HG03571 (cell line): ENCODE data around the gene SYNDIG1L.

Experiments used
- ATAC-seq: cut with Tn5 transposase; IDR thresholded peaks from one replicate; pipeline ENCODE4 v1.9.1; 2021; ENCODE audit not compliant: unreplicated experiment

The SYNDIG1L gene

DNA sequence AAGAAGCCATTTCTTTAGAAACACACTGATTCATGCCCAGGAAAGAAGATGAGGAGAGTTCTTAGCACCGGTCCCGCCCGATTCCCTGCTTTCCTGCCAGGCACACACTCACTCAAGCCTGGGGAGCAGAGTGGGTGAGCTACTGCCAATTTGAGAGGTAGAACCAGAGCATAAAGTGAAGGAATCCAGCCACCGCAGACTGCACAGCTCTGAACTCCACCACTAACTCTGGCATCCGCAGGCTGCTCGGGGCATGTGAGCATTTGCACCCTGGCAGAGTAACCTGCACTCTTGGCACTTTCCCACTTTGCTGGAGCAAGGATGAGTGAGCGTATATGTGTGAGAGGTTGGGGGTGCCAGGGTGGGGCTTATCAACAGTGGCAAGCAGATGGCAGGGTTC lies 4.0 kb upstream of the SYNDIG1L start:
- ATAC-seq = no peak

DNA sequence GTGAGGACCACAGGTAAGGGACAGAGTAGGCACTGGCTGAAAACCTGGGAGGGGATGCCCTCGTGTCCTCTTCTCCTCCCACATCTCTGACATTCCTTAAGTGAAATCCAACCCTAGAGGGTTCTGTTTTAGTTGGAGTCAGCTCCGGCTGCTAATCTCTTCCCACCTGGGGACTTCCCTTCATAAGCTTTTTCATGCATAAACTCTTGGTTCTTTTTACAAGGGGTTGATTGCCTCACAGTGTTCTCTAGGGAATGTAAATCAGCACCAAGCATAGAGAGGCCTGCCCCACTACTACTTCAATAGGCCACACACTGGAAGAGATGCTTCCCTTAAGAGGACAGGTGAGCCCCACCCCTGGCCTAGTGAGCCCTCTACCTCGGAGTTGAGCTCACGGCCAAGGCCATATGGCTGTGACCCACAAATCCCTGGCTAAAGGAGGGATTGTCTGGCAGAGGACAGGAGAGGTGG lies 3.2 kb upstream of the SYNDIG1L start:
- no peak for ATAC-seq

DNA sequence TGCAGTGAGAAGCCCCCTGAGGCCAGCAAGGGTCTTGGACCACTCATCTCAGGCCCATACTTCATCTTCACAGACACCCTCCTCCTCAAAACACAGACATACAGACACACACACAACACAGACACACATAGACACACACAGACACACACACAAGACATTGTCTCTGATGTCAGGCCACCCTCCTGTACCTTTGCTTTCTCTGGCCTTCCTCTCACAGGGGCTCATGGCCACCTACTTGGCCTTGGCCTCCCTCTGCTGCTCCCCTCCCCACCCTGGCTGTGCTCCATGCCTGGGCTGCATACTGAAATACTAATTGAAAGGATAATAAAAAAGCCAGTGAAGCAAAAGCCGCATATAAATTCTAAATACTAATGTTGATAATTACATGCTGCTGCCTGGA lies 1.6 kb upstream of the SYNDIG1L start:
- no peak for ATAC-seq

DNA sequence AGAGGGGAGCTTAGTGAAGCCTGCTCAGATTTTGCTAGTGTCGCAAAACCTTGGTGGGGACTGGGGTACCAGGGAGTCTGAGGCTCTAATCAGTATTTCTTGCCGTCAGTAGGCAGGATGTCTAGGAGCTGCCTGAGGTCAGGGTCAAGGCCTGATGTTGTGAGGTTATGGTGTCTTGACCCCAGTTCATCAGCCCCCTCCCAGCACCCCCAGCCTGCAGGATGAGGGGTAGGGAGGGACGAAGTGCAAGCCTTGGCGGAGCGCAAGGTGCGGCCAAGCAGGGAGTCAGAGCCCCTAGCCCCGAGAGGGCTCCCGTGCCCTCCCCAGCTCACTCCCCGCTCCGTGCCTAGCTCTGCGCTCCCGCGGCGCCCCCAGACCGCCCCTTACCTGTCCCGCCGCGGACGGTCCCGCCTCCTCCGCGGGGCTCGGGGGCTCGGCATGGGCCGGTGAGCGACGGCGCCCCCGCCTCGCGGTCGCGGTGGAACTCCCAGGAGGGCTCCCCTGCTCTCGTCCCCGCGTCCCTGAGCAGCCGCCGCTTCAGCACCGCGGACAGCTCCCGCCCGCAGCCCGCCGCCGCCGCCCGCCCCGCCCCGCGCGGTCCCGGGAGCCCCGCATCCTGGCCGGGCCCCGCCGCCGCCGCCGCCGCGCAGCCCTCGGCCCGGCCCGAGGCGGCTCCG lies 347 bp downstream of the SYNDIG1L start:
- ATAC-seq = no peak

DNA sequence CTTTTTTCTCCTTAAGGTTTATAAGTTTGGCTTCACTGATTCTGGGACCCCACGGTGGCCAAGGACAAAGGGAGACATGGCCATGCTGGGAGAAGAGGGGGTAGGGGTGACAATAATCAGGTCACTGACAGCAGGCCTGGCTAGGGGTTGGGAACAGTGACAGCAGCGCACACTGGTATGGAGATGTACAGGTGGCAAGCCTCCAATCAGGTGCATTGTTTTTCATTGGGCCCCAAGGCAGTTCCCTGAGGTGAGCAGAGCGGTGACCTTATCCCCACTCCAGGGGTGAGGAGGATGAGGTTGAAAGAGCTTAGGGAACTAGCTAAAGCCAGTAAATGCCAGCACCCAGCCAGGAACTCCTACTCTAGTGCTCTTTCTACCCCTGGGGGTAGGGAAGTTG lies 1.4 kb downstream of the SYNDIG1L start:
- no peak for ATAC-seq

DNA sequence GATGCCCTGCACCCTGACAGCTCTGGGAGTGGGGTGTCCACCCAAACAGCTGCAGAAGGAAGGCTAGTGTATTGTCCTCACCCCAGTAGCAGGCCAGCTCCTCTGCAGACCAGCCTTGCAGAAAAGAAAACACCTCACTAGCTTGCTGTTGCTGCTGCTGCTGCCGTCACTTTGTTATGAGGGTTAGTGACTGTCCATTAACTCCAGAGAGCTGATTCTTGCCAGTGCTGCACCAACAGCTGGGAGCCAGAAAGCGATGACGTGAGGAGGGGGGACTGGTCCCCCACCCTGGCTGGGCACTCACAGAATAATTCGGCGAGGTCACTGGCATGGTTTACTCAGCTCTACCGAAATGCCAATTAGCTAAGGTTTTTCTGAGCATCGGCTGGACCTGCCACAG lies 2.8 kb downstream of the SYNDIG1L start:
- no peak for ATAC-seq

DNA sequence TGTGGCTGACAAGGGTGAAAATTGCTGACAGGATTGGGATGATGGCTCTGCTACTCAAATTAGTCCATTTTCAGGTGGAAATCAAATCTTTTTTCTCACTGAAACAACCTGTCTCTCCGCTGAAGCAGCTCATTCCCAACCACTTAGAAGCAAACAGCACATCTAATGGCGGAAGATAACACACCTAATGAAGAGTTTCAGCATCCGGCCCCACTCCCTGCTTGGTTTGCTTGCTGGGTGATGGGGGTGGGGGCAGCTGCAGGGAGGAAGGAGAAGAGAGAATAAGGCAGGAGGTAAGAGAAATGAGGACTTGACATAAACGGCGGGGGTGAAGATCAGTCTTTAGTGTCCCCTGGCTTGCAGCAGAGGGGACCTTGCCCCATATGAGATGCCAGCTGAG lies 4.0 kb downstream of the SYNDIG1L start:
- ATAC-seq = no peak

DNA sequence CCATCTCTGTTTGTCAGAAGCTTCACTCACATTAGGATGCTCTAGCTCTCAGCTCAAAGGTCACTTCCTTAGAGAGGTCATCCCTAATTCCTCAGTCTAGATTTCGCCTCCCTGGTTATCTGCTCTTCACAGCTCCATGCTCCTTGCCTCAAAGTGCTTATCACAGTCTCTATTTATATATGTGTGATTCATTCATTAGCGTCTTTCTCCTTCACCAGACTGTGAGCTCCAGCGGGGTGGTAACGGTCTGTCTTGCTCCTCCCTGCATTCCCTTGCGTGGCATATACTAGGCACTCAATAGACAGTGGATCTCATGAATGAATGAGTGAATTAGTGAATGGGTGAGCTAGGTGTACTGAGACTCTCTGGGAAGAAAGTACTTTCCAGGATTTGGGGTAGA lies 6.9 kb downstream of the SYNDIG1L start:
- no peak for ATAC-seq

DNA sequence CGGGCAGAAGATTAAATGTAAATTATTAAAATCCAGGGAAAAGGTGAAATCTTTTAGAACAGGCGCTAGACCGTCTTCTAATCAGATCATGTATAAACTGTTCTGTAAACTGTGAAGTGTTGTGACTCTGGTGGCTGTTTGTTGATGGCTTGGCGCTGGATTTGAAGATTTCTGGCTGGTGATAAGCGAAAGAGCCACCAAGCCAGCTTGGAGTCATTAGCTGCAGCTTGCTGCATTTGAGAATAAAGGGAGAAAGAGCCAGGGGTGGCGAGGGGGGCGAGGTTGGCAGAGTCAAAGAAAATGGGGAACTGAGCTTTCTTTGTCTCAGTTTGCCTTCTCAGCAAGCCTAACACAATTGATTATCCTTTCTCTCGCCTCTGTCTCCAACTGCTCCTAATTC lies 8.0 kb downstream of the SYNDIG1L start:
- ATAC-seq = no peak

DNA sequence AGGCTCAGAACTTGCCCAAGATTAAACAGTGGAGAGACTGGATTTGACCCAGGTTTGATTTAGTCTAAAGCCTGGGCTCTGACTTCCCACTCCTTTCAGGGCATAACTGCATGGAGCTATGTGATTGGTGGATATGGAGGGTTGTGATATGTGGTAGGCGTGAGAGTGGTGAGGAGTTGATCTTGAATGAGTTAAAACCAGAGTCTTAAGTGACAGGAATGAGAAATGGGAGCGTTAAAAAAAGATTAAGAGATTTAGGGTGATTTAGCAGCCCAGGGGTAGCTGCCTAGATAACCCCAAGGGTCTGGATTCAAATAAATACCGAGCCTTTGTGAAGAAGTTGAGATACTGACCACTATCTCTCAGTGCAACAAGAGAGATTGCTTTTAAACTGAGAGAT lies 8.4 kb downstream of the SYNDIG1L start:
- ATAC-seq = no peak

DNA sequence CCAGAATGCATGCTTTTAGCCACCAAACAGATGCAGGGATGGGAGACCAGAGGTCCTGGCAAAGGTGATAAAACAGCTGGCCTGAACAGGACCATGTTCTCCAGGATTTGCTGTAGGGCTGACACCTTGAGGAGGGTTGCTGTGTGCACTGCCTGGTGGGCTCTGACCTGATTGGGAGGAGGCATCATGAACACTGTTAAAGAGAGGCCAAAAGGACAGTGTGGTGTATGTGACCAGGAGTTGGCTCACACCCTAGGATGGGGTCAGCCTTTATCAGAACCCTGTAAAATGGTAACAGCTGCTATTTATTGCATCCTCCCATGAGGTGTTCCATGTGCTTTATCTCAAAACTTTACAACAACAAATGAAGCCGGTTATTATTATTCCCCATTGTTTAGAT lies 8.8 kb downstream of the SYNDIG1L start:
- no peak for ATAC-seq

DNA sequence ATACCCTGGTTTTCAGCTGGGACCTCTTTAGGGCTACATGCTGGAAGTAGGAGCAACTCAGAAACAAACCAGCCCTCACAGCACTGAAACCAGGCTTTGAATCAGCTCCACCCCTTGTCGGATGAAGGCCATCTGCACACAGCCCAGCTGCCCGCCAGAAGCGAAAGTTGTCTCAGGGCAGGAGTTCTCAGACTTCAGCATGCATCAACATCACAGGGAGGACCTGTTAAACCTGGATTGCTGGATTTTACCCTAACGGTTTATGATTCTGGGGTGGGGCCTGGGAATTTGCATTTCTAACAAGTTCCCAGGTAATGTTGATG lies 10.9 kb downstream of the SYNDIG1L start:
- no peak for ATAC-seq

DNA sequence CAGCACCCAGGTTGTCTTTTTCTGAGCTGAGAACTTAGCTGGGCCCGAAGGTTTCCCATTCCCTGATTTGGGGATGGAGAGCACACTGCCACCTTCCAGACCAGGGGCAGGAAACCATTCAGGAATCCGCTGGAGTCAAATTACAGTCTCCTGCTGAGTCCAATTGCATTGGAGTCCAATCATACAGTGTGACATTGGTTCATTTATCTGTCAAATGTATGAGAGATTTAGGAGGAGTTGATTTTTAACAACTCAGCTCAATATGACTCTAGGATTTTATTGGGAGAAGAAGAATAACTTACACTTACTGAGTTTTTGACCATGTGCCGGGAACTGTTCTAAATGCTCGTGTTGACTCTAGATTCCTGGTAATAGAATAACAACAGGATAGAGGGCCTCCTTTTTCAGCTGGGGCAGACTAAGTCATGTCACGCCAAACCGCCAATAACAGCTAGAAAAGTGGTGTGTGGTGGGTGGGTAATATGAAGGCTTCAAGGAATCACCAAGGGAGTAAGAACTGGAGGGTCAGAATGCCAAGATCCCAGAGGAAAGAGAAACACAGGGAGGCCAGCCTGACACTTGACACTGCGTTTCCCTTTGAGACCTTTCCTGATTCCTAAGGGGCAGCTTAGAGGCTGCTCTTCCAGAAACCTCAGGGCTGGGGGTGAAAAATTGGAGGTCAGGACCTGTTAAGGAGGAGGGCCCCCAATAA lies 11.5 kb downstream of the SYNDIG1L start:
- no peak for ATAC-seq

DNA sequence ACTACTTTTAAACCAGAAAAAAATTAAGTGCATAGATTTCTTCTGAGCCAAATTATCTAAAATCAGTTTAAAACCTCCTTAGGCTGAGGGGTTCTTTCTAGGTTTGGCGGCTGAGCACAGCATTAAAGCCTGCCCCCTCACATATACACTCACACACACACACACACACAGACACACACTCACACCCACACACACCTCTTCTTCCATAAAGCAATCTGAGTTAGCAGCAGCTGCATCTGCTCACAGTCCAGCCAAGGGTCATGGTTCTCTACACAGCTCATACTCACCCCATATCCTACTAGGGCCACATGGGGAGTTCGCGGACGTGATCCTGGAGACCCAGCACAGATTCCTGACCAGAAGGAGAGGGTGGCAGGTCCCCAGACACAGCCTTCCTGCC lies 12.4 kb downstream of the SYNDIG1L start:
- ATAC-seq = no peak

DNA sequence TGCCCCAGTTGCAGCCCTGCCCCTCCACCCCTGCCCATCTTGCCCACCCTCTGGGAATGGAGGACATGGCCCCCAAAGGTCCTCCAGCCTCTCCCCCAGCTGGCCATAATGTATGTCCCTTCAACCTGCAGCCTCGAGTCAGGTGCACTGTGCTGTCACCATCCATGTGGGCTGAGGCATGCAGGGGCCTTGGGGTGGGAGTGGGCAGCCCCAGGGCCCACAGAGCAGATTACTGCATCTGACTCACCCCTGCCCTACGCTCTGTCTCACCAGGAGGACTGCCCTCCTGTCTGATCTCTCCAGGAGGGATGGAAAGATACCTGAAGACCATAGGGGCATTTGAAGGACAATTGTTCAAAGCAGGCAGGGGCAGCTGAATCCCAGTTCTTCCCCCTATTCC lies 13.3 kb downstream of the SYNDIG1L start:
- no peak for ATAC-seq

DNA sequence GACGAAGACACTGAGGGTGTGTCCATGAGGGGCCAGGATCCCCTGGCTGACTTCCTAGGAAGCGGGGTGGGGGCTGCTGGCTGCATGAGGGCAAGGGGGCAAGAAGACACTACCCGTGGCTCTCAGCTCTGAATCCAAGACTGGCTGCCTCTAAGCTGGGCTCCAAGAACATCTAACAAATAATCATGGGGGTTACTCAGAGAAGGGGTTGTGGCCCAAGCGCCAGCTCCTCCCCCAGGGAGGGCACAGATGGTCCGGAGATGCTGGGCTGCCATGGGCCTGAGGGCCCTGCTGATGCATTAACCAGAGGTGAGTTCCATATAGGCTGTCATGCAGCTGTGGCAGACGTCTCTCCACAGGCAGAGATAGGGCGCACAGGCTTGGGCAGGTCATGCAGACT lies 14.3 kb downstream of the SYNDIG1L start:
- ATAC-seq = no peak

DNA sequence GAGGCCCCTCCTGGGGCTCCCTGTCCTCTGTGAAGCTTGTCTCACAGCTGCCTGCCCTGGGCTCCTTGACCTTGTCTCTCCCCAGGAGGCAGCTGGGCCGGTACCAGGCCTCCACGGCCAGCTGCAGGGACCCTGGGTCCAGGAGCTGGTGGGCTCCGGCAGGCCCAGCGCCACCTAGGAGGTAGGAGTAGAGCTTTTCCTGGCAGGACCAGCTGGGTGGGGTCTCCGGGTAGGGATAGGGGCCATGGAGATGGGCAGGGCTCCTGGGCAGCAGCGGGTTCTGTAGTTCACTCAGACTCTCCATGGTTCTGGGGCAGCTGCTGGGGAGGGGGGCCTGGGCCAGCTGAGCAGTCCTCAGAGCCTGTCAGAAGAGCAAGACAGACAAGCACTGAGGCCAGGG lies 16.6 kb downstream of the SYNDIG1L start:
- no peak for ATAC-seq

DNA sequence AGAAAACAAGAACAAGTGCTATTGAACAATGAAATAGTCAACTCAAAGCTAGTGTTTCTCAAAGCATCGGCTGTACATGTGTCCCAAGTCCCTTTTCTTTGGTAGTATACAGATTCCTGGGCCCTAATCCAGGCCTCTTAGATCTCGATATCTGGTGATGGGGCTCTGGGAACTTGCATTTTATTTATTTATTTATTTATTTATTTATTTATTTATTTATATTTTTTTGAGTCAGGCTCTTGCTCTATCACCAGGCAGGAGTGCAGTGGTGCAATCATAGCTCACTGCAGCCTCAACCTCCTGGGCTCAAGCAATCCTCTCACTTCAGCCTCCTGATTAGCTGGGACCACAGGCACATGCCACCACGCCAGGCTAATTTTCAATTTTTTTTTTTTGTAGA lies 17.1 kb downstream of the SYNDIG1L start:
- no peak for ATAC-seq

DNA sequence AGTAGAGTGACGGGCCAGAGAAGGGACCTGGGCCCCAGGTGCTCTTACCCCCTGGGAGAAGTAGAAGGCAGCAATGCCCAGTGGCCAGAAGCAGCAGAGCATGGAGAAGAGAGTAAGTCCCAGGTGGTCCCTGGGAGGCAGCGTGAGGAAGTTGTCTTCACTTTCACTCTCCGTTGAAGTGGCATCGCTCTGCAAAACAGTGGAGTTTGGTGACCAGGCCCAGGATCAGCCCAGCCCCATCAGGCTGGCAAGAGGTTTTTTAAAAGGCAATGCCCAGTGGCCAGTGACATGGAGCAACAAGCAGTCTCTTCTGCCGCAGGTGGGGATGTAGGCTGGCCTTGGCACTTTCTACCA lies 18.2 kb downstream of the SYNDIG1L start:
- no peak for ATAC-seq

DNA sequence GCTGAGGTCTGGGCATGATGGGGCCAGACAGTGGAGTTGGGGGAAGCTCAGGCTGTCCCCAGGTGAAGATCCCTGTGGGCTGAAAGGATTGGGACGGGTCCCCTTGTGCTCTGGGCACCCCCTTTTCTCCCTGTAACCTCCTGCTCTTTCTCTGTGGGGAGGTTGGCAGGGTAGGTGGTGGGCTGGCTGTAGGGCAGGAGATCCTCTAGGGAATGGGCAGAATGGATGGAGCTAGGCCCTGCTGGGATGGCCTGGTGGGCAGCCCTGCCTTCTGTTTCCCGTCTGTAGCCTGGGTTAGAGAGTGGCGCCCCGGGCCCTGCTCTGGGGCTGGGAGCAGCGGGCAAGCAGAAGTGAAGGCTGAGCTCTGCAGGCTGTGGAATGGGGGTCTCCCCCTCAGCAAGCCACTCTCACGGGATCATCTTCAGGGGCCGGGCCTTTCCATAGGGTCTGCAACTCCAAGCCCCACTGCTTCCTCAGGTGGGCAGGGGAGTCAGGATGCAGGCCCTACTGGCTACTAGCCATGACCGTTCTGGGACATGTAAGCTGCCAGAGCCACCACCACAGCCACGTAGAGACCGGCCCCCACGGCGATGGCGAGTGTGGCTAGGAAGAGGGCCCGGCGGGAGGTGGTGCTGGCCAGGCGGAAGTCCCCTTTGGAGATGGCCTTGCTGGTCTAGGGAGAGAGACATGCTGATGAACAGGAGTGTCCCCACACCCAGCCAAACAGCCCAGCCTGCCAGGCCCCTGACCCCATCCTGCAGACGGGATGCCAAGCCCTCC lies 18.8 kb downstream of the SYNDIG1L start:
- ATAC-seq = no peak

DNA sequence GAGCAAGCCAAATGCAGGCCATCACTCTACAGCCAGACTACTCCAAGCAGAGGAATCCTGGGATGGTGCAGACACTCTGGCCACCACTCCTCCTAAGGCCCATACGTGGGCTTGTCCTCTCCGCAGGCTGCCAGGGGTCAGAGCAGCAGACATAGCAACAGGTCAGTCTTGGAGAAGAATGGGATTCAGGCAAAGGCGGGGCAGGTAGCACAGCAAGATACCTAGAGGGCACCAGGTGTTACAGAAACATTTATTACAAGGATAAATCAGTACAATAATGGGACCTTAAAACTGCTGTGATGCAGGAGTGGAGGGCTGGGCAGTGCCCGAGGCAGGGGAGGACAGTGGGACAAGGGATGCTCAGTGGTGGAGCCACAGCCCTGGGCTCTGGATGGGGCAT lies 20.3 kb downstream of the SYNDIG1L start:
- no peak for ATAC-seq

DNA sequence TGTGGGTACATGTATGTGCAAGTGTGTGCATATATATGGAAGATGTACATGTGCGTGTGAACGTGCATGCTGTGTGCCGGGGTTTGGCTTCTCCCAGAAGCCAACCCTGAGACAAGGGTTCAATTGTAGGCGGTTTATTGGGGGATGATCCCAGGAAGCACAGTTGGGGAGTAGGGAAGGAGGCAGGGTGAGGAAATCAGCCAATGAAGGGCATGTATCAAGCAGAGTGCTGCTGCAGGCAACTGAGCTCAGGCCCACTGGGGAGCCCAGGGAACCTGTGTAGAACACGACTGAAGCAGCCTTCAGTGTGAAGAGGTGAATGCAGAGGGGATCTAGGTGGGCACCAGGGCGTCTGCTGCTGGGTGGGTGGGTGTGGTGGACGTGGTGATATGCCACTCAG lies 21.6 kb downstream of the SYNDIG1L start:
- ATAC-seq = no peak
